ENCODE measurements around the gene ATXN1. TPM values are rescaled to one million over a fixed set of nuclear protein-coding genes. Genes with fewer than 3 reads are reported as not detected.
A peak's percentile ranks its signal among the peaks of the same experiment; 100 is the strongest.

ATXN1 gene
- total RNA-seq, 1 donor from 2014 or later, result 6.1 TPM

DNA sequence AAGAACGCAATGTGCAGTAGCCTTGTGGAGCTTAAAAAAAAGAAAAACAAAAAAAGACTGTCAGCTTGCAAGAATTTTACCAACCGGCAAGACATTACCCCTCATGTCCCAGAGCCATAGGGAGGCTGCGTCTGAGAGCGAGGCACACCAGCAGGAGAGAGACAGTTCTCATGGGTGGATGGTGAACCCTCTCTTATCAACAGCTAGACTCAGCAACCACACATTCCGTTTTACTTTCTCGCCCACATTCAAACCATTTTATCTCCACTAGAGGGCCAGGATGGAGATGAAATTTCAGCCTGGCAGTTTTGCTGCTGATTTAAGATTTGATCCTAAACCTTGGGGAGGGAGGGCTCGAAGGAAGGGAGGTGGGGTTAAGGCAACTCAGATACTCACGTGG lies 247.0 kb downstream of the ATXN1 start:
- DNase-seq (ENCODE audit: low read depth), result no peak
- no peak overlapping the region for H3K4me3 ChIP-seq (ENCODE audit: low read depth, low read length)

DNA sequence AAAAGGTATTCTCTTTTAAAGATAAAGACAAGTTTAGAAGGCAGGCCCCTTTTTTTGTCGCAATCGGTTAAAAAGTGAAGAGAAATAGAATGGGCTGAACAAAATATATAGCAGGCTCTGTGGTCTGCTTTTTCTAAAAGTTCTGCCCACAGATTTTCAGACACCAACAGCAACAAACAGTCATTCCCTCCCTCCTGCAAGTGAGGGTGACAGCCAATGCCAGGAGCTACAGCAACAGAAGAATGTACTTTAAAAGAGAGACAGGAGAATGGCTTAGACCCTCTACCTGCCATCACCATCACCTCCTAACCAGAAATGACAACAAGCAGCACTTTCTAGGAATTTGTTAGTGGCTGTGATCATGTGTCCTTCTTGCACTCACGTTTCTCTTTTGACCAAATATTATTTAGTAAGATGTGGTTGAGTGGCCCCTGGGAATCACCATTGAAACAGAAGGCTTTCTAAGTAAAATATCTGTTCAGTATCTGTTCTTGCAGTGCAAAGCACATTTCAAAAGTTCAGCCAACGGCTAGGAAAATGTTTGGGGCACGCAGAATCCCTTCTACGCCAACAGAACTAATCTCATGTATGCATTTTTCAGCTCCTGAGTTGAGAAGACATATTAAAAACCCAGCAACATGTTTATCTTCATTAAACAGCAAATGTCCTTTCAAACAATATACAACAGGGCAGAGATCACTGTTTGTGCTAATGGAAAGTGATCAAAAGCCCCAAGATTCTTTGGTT lies 248.5 kb downstream of the ATXN1 start:
- TF ChIP-seq, protein P1, sequence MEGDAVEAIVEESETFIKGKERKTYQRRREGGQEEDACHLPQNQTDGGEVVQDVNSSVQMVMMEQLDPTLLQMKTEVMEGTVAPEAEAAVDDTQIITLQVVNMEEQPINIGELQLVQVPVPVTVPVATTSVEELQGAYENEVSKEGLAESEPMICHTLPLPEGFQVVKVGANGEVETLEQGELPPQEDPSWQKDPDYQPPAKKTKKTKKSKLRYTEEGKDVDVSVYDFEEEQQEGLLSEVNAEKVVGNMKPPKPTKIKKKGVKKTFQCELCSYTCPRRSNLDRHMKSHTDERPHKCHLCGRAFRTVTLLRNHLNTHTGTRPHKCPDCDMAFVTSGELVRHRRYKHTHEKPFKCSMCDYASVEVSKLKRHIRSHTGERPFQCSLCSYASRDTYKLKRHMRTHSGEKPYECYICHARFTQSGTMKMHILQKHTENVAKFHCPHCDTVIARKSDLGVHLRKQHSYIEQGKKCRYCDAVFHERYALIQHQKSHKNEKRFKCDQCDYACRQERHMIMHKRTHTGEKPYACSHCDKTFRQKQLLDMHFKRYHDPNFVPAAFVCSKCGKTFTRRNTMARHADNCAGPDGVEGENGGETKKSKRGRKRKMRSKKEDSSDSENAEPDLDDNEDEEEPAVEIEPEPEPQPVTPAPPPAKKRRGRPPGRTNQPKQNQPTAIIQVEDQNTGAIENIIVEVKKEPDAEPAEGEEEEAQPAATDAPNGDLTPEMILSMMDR (conservative IDR thresholded peaks at IDR 0.05; ENCODE audit: low read depth, low read length), result no peak
- no peak overlapping the region for H3K4me3 ChIP-seq (ENCODE audit: low read depth, low read length)
- no peak for DNase-seq (ENCODE audit: low read depth)

More for the DNA sequence above, 247.0 kb downstream of the ATXN1 start:
- TF ChIP-seq, protein P1 (conservative IDR thresholded peaks at IDR 0.05; ENCODE audit: low read depth, low read length), result peak; percentile 67

DNA sequence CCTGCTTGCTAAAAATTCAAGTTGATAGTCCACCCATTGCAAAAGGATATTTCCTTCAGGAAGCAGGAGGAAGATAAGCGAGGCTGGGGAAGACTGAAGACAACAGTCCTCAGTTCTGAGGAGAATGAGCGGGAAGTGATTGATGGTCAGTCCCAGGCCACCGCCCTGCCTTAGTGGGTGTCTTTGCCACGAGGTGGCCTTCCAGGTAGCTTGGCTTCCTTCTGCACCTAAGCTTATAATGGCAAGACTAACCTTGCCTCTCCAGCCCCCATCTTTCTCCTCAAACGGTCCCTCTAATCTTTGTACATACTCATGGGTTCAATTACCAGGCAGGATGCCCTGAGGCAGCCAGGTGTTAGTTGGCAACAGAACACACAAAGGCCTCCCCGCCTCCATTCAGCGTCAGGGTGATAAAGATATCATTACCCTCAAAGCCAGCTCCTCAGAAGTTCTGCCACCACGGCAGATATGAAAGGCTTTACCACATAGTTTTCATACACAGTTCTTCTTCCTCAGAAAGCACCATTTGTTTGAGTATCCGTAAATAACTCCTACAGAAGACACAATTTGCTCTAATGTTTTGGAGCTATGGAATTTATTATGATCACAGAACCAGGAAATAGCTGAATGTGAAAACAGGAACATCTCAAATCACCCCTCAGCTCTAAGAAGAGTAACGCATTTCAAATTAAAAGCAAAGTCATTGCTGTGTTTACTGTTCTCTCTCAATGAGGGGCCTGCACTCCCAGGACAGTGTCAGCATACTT lies 249.4 kb downstream of the ATXN1 start:
- TF ChIP-seq, protein P1 (conservative IDR thresholded peaks at IDR 0.05; ENCODE audit: low read depth, low read length), result no peak
- DNase-seq (ENCODE audit: low read depth), result no peak
- no peak overlapping the region for H3K4me3 ChIP-seq (ENCODE audit: low read depth, low read length)

DNA sequence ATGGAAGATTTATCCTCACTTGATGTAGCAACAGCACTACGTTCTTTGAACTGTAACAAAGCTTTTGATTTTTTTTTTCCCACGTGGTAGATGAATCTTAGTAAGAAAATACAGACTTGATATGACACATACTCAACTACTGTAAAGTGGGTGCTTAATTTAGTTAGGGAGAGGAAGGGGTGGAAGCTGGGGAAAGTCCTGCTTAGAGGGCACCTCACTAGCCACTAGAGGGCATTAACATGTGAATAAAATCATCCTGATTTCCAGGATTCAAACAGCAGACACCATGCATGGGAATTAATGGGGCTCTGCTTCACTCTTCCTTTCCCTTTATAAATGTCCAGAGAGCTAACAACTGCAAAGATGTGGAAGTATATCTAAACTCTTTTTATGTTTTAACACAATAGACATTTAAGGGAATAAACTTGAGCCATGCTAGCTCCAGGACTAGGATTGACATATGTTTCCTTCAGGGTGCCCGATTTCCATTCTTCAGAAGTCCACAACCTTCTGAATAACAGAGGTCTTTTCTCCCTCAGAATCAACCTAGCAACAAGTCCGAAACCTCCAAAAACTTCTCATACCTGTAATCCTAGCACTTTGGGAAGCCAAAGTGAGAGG lies 250.1 kb downstream of the ATXN1 start:
- TF ChIP-seq, protein P1 (conservative IDR thresholded peaks at IDR 0.05; ENCODE audit: low read depth, low read length), result peak; percentile 82
- no peak for DNase-seq (ENCODE audit: low read depth)
- H3K4me3 ChIP-seq (ENCODE audit: low read depth, low read length), result no peak overlapping the region

DNA sequence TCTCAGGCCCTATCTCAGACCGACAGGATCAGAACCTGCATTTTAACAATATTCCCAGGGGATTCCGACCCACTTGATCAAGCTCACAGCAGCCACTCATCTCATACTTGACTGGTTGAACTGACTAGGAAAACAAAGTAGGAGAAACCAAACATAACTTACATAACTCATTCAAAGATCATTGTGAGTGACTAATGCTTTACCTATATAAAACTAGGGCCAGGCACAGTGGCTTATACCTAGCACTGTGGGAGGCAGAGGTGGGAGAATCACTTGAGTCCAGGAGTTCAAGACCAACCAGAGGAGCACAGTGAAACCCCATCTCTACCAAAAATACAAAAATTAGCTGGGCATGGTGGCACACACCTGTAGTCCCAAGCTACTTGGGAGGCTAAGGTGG lies 251.0 kb downstream of the ATXN1 start:
- DNase-seq (ENCODE audit: low read depth), result no peak
- TF ChIP-seq, protein P1 (conservative IDR thresholded peaks at IDR 0.05; ENCODE audit: low read depth, low read length), result no peak
- no peak overlapping the region for H3K4me3 ChIP-seq (ENCODE audit: low read depth, low read length)

DNA sequence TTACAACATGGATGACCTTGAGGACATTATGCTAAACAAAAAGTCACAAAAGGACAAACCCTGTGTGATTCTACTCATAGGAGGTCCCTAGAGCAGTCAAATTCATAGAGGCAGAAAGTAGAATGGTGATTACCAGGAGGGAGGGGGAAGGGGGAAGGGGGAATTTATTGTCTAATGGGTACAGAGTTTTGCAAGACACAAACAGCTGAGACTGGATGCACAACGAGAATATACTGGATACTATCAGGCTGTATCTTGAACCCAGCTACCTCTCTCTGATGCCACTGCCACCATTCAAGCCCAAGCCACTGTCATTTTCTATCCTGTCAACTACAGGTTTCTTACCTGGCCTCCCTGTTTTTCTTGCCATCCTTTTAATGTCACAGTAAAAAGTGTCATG lies 252.3 kb downstream of the ATXN1 start:
- no peak for DNase-seq (ENCODE audit: low read depth)
- H3K4me3 ChIP-seq (ENCODE audit: low read depth, low read length), result no peak overlapping the region
- TF ChIP-seq, protein P1 (conservative IDR thresholded peaks at IDR 0.05; ENCODE audit: low read depth, low read length), result no peak

Data from epithelial cell of proximal tubule (primary cell).